Activated CD4-positive, alpha-beta T cell treated with anti-CD3 and anti-CD28 coated beads, Interleukin-2, amount 50 U/mL, for 4 hours (primary cell): Measurements from ENCODE around the gene TMEM215.
"Not testable (repeated sequence)": the region's sequence is repeated elsewhere in the genome, so short reads cannot be mapped to it uniquely, and the experiment has no call there.

Experiments used
- DNase-seq, 2 experiments: peaks; one replicate each; pipeline ENCODE4 v3.0.0-alpha.2; 2020

Gene TMEM215, protein sequence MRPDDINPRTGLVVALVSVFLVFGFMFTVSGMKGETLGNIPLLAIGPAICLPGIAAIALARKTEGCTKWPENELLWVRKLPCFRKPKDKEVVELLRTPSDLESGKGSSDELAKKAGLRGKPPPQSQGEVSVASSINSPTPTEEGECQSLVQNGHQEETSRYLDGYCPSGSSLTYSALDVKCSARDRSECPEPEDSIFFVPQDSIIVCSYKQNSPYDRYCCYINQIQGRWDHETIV

DNA sequence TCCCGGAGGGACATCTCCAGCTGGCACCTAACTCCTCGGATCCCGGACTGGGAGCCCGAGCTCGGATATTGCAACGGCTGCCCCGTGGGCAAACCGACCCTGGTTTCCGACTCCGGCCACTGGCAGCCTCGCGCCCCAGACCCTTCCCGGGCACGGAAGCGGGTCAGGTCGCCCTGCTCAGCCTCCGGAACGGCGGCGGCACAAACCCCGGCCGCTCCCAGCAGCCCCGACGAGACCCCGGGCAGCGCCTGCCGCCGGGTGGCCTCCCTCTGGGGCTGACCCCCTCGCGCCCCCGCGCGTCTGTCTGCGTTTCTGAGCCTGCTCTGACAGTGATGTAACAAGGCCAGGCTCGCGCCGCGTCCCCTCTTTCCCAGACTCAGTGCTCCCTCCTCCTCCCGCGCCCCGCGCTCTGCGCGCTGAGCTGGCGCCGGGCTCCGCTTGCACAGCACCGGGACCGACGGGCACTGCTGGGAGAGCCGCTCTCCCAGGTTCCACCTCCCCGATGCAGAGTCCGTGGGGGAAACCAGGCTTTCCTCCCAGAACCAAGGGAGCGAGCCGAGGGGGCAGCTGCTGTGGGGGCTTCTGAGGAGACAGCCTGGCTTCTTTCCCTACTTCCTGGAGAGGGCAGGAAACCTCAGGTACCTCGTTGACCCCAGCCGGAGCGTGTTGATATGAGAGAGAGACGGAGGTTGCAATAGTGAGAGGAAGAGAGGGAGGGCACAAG lies at the start of gene TMEM215:
Gene TMEM215, plus strand, starts transcription at position 373 of the 724 bp plus-strand sequence. CDS start 644 bp downstream, outside the sequence.
- DNase-seq = no peak

DNA sequence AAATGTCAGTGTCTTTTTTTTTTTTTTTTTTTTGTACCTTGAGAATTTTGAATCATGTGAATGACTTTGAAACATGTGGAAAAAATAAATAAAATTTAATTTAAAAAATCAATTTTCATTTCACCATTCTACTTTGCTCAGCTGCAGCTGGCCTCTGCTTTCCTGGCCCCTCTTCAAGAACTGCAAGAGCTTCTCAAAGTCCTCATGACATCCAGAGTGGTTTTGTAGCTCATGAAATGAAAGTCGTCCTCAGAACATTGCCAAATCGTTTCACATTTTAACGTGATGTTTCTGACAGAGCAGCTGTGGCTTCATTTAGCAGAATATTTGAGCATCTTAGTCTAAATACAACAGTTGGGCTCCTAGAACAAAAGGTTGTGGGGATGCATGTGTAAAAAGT lies 47.9 kb upstream of the TMEM215 start:
- DNase-seq = no peak

DNA sequence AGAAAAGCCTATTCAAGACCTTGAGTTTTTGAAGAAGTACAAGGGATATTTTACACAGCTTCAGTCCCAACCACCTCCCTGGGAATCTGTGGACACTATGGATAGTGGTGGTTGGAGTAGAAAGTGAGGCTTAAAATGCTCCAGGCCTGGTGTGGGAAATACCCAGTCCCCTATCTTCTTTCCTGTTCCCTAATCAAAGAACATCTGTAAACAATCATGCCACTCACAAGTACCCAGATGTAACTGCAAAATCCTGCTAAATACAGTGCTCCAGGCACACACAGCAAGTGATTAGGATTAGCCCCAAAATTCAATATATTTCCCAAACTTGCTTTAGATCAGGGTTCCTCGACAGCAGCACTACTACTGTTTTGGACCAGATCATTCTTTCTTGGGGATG lies 46.0 kb upstream of the TMEM215 start:
- no peak for DNase-seq

DNA sequence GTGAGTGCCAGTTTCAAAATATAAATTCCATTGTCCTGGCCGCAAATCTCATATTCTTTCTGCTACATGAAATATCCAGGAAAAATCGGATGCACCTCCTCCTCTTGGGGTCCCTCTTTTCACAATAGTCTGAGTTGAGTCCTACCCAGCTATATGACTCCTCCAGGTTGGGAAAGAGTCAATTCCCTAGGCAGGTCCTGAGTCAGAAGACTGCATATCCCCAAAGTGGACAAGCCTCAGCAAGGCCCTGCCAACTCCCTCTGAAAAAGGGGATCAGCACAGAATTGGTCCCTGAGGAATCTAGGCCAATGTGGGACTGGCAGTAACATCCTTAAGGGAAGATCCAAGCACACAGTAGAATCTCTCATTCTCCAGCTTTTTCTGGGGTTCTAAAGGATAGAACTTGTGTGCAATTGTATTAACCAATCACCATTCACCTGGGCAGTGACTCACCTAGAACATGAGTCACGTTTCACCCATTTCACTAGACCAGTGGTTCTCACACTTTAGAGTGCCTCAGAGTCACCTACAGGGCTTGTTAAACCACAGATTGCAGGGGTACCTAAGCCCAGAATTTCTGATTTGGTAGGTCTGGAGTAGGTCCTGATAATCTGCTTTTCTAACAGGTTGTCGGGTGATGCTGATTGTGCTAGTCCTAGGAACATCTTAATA lies 44.7 kb upstream of the TMEM215 start:
- DNase-seq = no peak

DNA sequence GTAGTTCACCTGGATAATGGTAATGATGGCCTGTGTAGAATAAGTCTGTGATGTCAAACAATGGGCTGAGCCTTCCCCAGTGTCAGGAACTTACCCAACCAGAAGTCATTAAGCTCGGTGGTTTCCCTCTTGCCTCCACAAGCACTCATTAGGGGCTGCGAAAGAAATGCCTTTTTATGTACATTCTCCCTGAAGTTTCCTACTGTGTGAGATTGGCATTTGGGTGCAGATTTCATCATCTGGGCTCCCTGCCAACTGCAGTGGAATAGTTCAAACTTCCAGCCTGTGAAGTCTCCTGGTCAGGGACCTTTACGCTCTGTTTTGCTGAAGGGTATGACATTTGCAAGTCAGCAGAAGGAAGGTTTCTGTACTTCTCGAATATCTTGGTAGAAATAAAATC lies 41.6 kb upstream of the TMEM215 start:
- no peak for DNase-seq

DNA sequence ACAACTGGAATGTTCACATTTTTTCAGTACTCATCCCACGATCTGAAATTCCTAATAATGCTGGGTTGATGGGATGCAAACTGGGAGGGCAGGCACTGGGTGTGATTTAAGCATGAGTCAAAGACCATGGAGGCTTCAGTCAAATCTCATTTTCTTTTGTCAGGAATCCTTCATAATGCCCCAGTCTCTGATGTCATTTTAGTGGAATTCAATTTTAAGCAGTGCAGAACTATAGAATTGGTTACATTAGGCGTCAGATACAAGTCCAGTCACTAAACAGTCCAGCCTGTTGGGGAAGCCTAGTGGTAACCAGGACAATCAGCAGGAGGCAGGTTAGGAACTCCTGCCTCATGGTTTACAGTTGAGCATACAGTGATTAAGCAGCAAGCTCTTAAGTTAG lies 41.0 kb upstream of the TMEM215 start:
- no peak for DNase-seq

DNA sequence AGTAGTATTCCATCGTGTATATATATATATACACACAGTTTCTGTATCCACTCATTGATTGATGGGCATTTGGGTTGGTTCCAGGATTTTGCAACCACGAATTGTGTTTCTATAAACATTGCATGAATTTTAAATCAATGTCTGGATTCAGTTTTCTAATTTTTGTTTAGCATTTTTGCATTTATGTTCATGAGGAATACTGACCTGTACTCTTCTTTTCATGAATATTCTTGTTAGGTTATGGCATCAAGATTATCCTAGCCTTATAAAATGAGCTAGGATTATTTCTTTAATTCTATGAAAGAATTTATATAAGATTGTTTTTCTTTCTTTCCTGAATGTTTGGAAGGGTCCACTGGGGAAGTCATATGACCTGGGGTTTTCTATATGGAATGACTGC lies 35.3 kb upstream of the TMEM215 start:
- DNase-seq = no peak

DNA sequence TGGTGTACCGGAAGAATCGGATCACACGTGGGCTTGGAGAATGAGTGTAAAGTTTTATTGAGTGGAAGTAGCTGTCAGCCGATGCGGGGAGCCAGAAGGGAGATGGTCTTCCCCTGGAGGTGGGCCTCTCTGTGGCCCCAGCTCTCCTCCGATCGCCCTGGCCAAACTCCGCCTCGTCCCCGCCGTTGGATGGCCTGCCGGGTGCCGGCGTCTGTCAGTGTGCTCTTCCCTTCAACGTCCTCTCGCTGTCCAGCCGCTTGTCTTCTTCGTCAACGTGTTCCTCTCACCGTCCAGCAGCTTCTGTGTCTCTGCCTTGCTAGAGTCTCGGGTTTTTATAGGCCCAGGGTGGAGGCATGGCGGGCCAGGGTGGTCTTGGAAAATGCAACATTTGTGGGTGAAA lies 27.6 kb upstream of the TMEM215 start:
- DNase-seq = no peak

DNA sequence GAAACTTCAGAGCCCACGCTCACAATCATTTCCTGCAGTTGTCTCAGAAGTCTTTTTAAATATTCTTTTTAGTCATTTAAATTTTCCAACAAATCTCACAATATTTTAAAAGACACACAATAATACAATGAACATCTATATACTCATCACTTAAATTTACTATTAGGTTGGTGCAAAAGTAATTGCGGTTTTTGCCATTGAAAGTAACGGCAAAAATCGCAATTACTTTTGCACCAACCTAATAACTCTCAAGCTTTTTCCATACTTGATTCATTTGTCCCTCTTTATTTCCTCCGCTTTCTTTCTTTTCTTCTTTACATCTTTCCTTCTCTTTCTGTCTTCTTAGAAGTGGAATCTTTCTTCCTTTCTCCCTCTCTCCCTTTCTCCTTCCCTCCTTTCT lies 19.2 kb upstream of the TMEM215 start:
- no peak for DNase-seq

DNA sequence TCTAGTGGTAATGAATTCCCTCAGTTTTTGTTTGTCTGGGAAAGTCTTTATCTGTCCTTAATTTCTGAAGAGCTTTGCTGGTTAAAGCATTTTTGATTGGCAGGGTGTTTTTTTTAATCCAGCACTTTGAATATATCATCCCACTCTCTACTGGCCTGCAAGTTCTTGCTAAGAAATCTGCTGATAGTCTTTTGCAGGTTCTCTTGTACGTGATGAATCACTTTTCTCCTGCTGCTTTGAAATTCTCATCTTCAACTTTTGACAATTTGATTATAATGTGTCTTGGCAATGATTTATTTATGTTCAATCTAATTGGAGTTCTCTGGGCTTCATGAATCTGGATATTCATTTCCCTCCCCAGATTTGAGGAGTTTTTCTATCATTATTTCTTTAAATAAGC lies 8.1 kb upstream of the TMEM215 start:
- no peak for DNase-seq

DNA sequence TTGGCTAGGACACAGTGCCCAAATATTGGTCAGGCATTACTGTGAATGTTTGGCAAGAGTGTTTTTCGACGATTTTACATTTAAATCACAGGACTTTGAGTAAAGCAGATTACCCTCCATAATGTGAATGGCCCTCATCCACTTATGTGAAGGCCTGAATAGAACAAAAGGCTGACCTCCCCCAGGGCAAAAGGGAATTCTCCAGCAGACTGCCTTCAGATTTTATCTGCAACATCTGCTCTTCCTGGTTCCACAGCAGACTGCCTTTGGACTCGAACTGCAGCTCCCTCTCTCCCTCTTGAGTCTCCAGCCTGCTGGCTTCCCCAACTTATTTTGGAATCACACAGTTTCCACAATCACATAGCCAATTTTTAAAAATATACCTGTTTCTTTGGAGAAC lies 7.1 kb upstream of the TMEM215 start:
- no peak for DNase-seq

DNA sequence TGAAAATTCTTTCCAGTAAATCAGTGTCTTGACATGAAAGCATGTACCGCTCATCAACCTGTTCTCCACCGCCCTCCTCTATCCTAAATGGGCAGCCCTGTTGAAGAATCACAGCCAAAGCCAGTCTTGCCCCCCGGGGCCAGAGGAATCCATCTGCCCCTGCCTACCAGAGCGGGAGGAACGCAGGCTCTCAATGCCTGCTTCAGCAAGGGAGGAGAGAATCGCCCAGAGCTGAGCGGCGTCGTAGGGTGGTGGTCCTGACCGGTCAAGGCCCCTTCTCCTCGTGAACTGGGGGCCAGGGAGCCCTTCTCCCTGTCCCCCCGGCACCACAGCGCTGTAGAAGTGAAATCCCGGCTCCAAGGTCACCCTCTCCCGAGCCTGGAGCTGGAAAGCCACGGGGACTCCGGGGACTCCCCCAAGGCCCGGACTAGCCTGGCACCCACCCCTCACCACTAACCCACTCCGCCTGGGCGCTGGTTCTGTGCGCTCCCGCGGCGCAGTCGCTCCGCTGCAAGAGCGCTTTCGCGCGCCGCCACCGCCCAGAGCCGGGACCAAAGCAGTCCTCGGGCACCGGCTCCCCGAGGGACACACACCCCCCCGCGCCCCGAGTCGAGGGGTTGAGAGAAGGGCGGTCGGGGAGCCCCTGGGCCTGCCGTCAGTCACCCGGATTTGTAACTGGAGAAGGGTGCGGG lies 718 bp upstream of the TMEM215 start:
- no peak for DNase-seq

DNA sequence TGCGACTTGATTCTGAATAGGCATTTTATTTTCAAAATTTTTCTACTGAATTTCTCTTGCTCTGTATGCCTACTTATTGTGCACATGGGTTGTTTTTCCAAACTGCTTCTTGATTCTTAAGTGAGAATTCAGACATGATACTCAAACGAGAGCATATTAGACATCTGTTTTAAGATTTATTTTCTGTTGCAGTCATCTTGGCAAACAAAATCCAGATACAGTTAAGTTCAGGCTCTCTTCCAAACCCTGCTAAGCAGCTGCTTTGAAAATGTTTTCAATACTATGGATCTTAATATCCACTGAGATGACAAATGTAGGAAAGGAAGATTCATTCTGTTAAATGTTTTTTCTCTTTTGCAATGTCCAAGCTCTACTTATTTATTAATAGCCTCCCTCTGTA lies 4.5 kb downstream of the TMEM215 start:
- no peak for DNase-seq

DNA sequence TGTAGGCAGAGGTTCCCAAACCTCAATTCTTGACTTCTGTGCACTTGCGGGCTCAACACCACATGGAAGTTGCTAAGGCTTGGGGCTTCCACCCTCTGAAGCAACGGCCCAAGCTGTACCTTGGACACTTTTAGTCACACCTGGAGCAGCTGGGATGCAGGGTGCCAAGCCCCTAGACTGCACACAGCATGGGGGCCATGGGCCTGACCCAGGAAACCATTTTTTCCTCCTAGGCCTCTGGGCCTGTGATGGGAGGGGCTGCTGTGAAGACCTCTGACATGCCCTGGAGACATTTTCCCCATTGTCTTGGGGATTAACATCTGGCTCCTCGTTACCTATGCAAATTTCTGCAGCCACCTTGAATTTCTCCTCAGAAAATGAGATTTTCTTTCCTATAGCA lies 12.7 kb downstream of the TMEM215 start:
- DNase-seq = not testable (repeated sequence)

DNA sequence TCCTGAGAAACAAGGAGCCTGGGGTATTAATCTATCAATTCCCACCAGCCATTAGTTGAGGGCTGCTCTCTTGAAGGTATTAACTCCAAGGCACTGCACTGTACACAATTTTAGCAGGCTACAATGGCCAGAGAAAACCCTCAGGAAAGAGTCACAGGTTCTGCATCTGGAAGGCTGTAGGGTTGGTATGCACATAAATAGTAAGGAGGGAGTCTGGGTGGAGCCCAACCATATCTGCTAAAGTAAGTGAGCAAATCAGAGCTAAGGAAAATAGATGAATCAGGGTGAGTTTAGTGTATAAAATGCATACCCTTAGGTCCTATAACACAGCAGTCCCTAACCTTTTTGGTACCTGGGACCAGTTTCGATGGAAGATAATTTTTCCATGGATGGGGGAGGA lies 18.2 kb downstream of the TMEM215 start:
- DNase-seq = no peak

DNA sequence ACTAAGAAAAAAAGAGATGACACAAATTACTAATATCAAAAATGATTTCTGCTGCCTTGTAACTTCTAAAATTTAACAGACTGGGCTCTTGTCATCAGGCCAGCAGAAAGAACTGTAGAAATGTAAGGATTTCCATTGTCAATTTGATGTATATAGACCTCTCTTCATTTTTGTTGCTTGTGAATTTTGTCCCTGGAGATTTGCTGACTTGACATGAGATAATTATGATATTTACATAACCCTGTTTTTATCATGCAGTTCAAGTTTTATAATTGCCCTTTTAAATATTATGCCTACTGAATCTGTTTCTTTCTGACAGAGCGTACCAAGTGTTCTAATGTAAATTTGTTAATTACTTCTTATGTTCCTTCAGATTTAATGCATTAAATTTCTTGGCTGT lies 23.9 kb downstream of the TMEM215 start:
- no peak for DNase-seq

DNA sequence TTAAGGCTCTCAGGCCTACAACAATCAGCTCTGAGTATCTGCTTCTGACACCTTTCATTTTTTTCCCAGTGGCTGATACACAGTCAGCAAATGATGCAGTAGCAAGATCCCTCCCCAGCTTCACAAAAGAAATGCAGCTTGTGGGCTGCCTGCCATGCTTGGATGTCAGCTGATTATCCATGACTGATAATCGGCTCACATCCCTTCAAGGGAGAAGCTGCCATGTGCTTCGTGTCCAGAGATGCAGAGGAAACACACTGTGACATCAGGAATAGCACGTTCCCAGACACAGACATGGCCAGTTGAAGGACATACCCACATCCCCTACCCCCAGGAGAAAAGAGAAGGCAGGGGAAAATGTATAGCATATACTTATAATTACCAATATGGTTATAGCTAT lies 27.9 kb downstream of the TMEM215 start:
- no peak for DNase-seq

DNA sequence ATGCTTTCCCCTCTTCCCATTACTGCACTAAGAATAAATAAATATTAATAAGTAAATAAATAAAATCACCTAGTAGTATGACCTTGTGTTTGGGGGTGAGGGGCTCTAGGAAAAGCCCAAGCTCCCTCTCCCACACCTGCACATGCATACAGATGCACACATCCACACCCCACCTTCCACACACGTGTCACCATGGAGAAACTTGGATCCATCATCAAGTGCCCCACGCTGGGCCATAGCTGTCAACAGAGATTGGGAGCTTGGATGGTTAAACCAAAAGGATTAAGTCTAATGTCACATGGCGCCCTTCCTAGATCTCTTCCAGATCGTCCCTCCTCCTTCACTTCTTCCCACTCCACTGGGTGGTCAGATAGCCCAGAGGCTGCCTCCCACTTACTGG lies 37.0 kb downstream of the TMEM215 start:
- DNase-seq = no peak

DNA sequence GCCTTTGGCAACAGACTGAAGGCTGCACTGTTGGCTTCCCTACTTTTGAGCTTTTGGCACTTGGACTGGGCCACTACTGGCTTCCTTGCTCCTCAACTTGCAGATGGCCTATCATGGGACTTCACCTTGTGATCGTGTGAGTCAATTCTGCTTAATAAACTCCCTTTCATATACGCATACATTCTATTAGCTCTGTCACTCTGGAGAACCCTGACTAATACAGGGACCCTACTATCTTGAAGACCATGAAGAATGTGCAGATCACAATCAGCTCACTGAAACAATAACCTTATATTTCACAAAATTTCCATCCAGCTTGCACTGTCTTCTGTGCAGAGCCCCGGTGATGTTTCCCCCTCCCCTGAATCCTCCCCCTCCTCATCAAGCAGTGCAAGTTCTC lies 39.8 kb downstream of the TMEM215 start:
- DNase-seq = no peak

DNA sequence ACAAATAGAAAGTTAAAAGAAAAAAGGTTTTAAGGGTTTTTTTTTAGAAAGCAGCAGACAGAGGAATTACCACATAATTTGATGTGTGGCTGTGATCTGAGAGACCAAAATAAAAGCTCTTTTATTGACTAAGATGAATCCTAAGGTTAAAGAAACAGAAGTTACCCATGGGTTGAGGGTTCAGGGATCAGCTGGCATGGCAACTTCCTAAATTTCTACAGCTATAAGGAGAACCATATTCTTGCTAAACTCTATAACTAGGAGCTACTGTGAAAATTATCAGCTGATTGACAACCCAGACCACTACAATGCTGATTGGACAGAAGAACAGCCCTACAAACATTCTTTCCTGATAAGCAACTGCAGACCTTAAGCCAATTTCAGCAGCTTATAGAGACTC lies 40.2 kb downstream of the TMEM215 start:
- DNase-seq = no peak

DNA sequence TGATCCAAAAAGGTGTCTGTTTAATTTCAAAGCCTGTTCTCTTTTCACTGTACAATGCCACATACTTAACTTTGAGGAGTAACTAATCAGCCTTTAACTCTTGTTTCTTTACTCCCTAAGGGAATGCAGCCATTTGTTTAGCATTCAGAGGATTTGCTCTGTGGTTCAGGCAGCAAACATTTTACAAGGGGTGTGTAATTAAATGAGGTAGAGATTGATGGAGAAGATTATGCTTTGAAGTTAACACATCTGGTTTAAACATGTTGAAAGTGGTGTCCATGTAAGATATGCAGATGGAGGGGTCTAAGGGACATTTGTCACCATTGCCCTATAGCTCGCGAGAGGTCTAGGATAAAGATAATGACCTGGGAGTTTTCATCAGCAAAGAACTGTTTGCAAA lies 41.9 kb downstream of the TMEM215 start:
- no peak for DNase-seq

DNA sequence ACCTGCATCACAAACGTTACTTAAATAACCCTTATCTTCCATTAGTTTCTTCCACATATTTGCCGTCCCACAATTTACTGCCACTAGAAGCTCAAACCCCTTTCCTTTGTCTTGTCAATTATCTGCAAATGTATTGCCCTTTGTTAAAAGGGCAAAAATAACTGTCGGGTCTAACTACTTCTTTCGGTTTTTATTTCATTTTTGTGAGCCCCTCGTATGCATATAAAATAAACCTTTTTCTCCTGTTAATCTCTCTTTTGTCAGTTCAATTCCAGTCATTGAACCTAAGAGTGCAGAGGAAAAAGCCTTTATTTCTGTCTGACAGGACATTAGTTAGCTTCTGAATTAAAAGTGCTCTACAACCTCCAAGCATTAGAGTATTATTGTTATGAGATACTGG lies 45.5 kb downstream of the TMEM215 start:
- no peak for DNase-seq

DNA sequence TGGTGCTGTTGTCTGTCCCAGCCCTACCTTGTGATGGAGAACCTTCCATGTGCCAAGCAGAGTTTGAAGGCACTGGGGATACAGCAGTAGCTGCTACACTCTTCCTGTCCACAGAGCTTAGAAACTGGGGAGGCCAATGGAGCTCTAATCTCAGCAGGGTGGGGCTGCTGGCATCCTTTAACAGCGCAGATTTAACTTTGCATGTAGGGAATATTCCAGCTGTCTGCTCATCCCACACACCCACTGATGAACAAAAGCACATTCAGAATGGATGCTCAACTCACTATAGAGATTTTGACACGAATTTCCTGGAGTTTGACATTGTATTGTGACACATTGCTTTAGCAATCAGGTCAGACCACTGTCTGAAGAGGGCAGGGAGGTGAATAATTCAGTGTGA lies 49.0 kb downstream of the TMEM215 start:
- no peak for DNase-seq
